GM10266 (cell line): ENCODE results near the gene RNF43.

Source experiments
- DNase-seq: peaks from one replicate; pipeline ENCODE4 v3.0.0; 2012; ENCODE audit errors: extremely low spot score
- CTCF ChIP-seq: IDR thresholded peaks from 2 replicates; pipeline ENCODE4 v1.5.1; 2012; ENCODE audit warnings: mild to moderate bottlenecking, low read depth; ENCODE audit not compliant: control insufficient read depth, insufficient read depth; ENCODE audit errors: missing control alignments

RNF43 gene

GRCh38 chr17:58417300-58418092, at the start of gene RNF43:
TSS of gene RNF43 (minus strand) at chr17:58417534. CDS start at chr17:58415577, 1,957 bp downstream.
- TF ChIP-seq CTCF = peak; percentile 89
- DNase-seq = peak; percentile 83

- no peak for DNase-seq
- no peak for TF ChIP-seq CTCF
Observed at GRCh38 chr17:58455491-58455890, 38.2 kb upstream of the RNF43 start.

- TF ChIP-seq CTCF = no peak
- DNase-seq = no peak
Observed at GRCh38 chr17:58452738-58453137, 35.4 kb upstream of the RNF43 start.

GRCh38 chr17:58447039-58447975, 30.0 kb upstream of the RNF43 start:
- peak; percentile 85 for TF ChIP-seq CTCF
- DNase-seq = peak; percentile 63

- TF ChIP-seq CTCF = no peak
Observed at GRCh38 chr17:58446086-58446485, 28.8 kb upstream of the RNF43 start.

GRCh38 chr17:58436805-58437239, 19.5 kb upstream of the RNF43 start:
- no peak for TF ChIP-seq CTCF
- DNase-seq = no peak

More at GRCh38 chr17:58446086-58446485, 28.8 kb upstream of the RNF43 start:
- no peak for DNase-seq
